RWPE2 (cell line): ENCODE measurements around the gene GNAL.

Experiments
- ATAC-seq: fragments of 200-7000 bp; cut with Tn5 transposase; 3 replicates; pipeline ENCODE4 v1.9.1; 2021; ENCODE audit warnings: low read depth
- DNase-seq: peaks from one replicate; pipeline ENCODE4 v3.0.0-alpha.2; 2020; ENCODE audit warnings: low spot score
- H3K27ac ChIP-seq: fragments of 450-650 bp; 2 replicates; pipeline ENCODE4 v1.5.1; 2017; ENCODE audit warnings: mild to moderate bottlenecking; ENCODE audit not compliant: poor library complexity, severe bottlenecking
- H3K27me3 ChIP-seq: fragments of 250-450 bp; sonication (Bioruptor Pico); 2 replicates; pipeline ENCODE4 v1.5.1; 2021; ENCODE audit warnings: mild to moderate bottlenecking, moderate library complexity; ENCODE audit not compliant: insufficient read depth, poor library complexity, severe bottlenecking
- H3K36me3 ChIP-seq: fragments of 250-450 bp; sonication (Bioruptor Pico); 2 replicates; pipeline ENCODE4 v1.5.1; 2020; ENCODE audit warnings: low read depth, mild to moderate bottlenecking, moderate library complexity
- H3K4me1 ChIP-seq: fragments of 250-450 bp; sonication (Bioruptor Pico); 2 replicates; pipeline ENCODE4 v1.5.1; 2021; ENCODE audit warnings: mild to moderate bottlenecking, moderate library complexity; ENCODE audit not compliant: insufficient read depth, poor library complexity, severe bottlenecking
- H3K4me3 ChIP-seq: fragments of 250-450 bp; sonication (Bioruptor Pico); 2 replicates; pipeline ENCODE4 v1.5.1; 2021; ENCODE audit warnings: mild to moderate bottlenecking, moderate library complexity; ENCODE audit not compliant: severe bottlenecking
- H3K9me3 ChIP-seq: fragments of 250-450 bp; sonication (Bioruptor Pico); 2 replicates; pipeline ENCODE4 v1.5.1; 2021; ENCODE audit warnings: mild to moderate bottlenecking, moderate library complexity; ENCODE audit not compliant: severe bottlenecking
- TF ChIP-seq, protein P1 (sequence below): fragments of 450-650 bp; IDR thresholded peaks from one replicate; pipeline ENCODE4 v1.5.1; 2017; ENCODE audit warnings: mild to moderate bottlenecking, moderate library complexity; ENCODE audit not compliant: poor library complexity, severe bottlenecking

Gene GNAL

DNA sequence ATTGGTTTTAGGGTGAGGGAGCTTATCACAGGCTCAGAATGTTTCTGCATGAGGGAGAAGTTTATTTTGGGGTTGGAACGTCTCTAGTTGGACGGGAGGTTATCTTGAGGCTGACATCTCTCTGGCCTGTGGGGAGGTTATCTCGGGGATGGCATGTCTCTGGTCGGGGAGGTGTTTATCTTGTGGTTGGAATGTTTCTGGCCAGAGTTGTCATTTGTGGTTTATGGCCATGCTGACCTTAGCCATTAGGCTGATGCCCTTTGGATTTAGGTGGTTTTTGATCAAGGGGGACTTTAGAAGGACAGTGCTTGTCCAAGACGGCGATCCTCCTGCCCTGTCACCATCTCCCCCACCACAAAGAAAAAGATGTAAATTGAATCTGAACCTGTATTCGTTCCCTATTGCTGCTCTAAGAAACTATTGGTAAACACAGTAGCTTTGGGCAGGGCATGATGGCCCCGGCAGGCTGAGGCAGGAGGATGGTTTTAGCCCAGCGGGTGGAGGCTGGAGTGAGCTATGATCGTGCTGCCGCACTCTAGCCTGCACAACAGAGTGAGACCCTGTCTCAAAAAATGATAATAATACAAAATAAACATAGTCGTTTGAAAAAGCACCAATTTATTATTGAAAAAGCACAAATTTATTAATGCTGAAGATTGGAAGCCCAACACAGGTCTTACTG lies 236.9 kb downstream of the GNAL start:
- H3K4me1 ChIP-seq = no peaks in the 10 kb centered on the region
- DNase-seq (no peak), ATAC-seq (no peak)
- H3K4me3 ChIP-seq = no peak overlapping the region
- no peaks in the 10 kb centered on the region for H3K36me3 ChIP-seq
- TF ChIP-seq, protein P1, sequence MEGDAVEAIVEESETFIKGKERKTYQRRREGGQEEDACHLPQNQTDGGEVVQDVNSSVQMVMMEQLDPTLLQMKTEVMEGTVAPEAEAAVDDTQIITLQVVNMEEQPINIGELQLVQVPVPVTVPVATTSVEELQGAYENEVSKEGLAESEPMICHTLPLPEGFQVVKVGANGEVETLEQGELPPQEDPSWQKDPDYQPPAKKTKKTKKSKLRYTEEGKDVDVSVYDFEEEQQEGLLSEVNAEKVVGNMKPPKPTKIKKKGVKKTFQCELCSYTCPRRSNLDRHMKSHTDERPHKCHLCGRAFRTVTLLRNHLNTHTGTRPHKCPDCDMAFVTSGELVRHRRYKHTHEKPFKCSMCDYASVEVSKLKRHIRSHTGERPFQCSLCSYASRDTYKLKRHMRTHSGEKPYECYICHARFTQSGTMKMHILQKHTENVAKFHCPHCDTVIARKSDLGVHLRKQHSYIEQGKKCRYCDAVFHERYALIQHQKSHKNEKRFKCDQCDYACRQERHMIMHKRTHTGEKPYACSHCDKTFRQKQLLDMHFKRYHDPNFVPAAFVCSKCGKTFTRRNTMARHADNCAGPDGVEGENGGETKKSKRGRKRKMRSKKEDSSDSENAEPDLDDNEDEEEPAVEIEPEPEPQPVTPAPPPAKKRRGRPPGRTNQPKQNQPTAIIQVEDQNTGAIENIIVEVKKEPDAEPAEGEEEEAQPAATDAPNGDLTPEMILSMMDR = no peak
- H3K27ac ChIP-seq = no peak overlapping the region
- H3K27me3 ChIP-seq = no peaks in the 10 kb centered on the region
- no peaks in the 10 kb centered on the region for H3K9me3 ChIP-seq

DNA sequence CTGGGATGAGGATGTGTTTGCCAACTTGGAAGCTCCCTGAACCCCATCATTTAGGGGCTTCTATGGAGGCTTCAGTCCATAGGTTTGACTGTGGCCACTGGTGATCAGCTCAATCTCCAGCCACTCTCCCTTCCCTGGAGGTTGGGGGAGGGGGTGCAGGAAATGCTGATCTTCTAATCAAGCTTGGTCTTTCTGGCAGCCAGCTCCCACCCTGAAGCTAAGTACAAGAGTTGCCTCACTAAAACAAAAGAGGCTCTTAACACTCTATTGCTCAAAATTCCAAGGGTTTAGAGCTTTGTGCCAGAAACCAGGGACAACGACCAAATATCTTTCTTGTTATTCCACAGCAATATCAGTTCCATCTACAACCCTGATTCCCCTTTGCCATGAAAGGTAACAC lies 238.4 kb downstream of the GNAL start:
- ATAC-seq (no peak), DNase-seq (no peak)
- no peaks in the 10 kb centered on the region for H3K4me1 ChIP-seq
- H3K9me3 ChIP-seq = no peaks in the 10 kb centered on the region
- H3K4me3 ChIP-seq = no peak overlapping the region
- no peaks in the 10 kb centered on the region for H3K27me3 ChIP-seq
- TF ChIP-seq, protein P1 = no peak
- no peaks in the 10 kb centered on the region for H3K36me3 ChIP-seq
- no peak overlapping the region for H3K27ac ChIP-seq

DNA sequence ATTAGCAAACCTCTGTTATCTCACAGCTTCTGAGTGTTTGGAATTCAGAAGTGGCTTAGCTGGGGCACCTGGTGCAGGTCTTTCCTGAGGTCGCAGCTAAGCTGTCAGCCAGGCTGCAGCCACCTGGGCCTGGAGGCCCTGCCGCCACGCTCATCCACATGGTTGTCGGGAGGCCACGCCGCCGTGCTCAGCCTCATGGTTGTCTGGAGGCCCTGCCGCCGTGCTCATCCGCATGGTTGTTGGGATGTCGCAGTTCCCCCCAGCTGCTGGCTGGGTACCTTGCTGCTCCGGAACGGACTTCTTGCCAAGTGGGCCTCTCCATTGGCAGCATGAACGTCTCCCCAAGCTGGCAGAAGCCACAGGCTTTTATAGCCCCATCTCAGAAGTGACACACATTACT lies 243.3 kb downstream of the GNAL start:
- no peak for DNase-seq
- Histone ChIP-seq H3K27ac (no peak overlapping the region), H3K4me3 (no peak overlapping the region), H3K36me3 (no peaks in the 10 kb centered on the region), H3K4me1 (no peaks in the 10 kb centered on the region), H3K9me3 (no peaks in the 10 kb centered on the region), H3K27me3 (no peaks in the 10 kb centered on the region)
- no peak for ATAC-seq
- TF ChIP-seq, protein P1 = no peak
